SK-N-SH treated with all-trans-retinoic acid at 6 μM for 48 hours (cell line): ENCODE measurements around the gene SNHG17.

ENCODE experiments used
- ARNTL ChIP-seq: fragments of 450-650 bp; formaldehyde crosslinking; IDR thresholded peaks from 2 replicates; pipeline ENCODE4 v1.5.0; 2020; ENCODE audit warnings: low read depth, mild to moderate bottlenecking, moderate library complexity, borderline replicate concordance
- CREB5 ChIP-seq: fragments of 250-450 bp; sonication (Bioruptor Pico); IDR thresholded peaks from 2 replicates; pipeline ENCODE4 v1.5.1; 2020; ENCODE audit warnings: low read depth, mild to moderate bottlenecking, moderate library complexity
- CSDC2 ChIP-seq: fragments of 250-450 bp; sonication (Bioruptor Pico); IDR thresholded peaks from 2 replicates; pipeline ENCODE4 v1.5.0; 2020; ENCODE audit warnings: mild to moderate bottlenecking, moderate library complexity
- ESRRG ChIP-seq: fragments of 250-450 bp; sonication (Bioruptor Pico); IDR thresholded peaks from 2 replicates; pipeline ENCODE4 v1.6.1; 2021; ENCODE audit warnings: mild to moderate bottlenecking
- PATZ1 ChIP-seq: fragments of 250-450 bp; sonication (Bioruptor Pico); IDR thresholded peaks from 2 replicates; pipeline ENCODE4 v1.8.0; 2020; ENCODE audit warnings: mild to moderate bottlenecking, moderate library complexity, borderline replicate concordance
- SNAI2 ChIP-seq: fragments of 250-450 bp; sonication (Bioruptor Pico); IDR thresholded peaks from 2 replicates; pipeline ENCODE4 v1.5.0; 2020; ENCODE audit warnings: mild to moderate bottlenecking, moderate library complexity
- TCF4 ChIP-seq: fragments of 250-450 bp; sonication (Bioruptor Pico); IDR thresholded peaks from 2 replicates; pipeline ENCODE4 v1.8.0; 2021; ENCODE audit warnings: mild to moderate bottlenecking, moderate library complexity, borderline replicate concordance
- TOX ChIP-seq: fragments of 250-450 bp; sonication (Bioruptor Pico); IDR thresholded peaks from 2 replicates; pipeline ENCODE4 v1.8.0; 2021; ENCODE audit warnings: mild to moderate bottlenecking, moderate library complexity, borderline replicate concordance
- TSHZ2 ChIP-seq: fragments of 250-450 bp; sonication (Bioruptor Pico); IDR thresholded peaks from 2 replicates; pipeline ENCODE4 v1.5.0; 2020; ENCODE audit warnings: mild to moderate bottlenecking, moderate library complexity
- ZC3H10 ChIP-seq: fragments of 250-450 bp; sonication (Bioruptor Pico); IDR thresholded peaks from 2 replicates; pipeline ENCODE4 v1.5.1; 2021; ENCODE audit warnings: mild to moderate bottlenecking, moderate library complexity
- ZFP3 ChIP-seq: fragments of 250-450 bp; sonication (Bioruptor Pico); IDR thresholded peaks from 2 replicates; pipeline ENCODE4 v1.5.0; 2020; ENCODE audit warnings: mild to moderate bottlenecking, moderate library complexity
- ZFP30 ChIP-seq: fragments of 450-650 bp; formaldehyde crosslinking; IDR thresholded peaks from 2 replicates; pipeline ENCODE4 v1.5.0; 2022; ENCODE audit warnings: mild to moderate bottlenecking, moderate library complexity
- ZNF565 ChIP-seq: fragments of 450-650 bp; formaldehyde crosslinking; conservative IDR thresholded peaks from 2 replicates; pipeline ENCODE4 v1.5.0; 2020; ENCODE audit warnings: low read depth, mild to moderate bottlenecking, moderate library complexity
- ZNF70 ChIP-seq: fragments of 450-650 bp; formaldehyde crosslinking; IDR thresholded peaks from 2 replicates; pipeline ENCODE4 v1.5.0; 2020; ENCODE audit warnings: mild to moderate bottlenecking, moderate library complexity

- no peak for TF ChIP-seq ZC3H10
- no peak for TF ChIP-seq TSHZ2 (CRISPR knock-in tag)
- no peak for TF ChIP-seq ZFP3
- no peak for TF ChIP-seq PATZ1
- no peak for TF ChIP-seq ZFP30 (CRISPR knock-in tag)
- TF ChIP-seq TOX: no peak
- no peak for TF ChIP-seq ZNF565 (CRISPR knock-in tag)
- TF ChIP-seq TCF4 (CRISPR knock-in tag): no peak
- TF ChIP-seq ESRRG (CRISPR knock-in tag): no peak
- TF ChIP-seq CSDC2 (CRISPR knock-in tag): no peak
- TF ChIP-seq SNAI2 (CRISPR knock-in tag): no peak
- no peak for TF ChIP-seq ZNF70 (CRISPR knock-in tag)
- TF ChIP-seq ARNTL (CRISPR knock-in tag): no peak
- TF ChIP-seq CREB5 (CRISPR knock-in tag): no peak
Measured at GRCh38 chr20:38429301-38429700, 5.8 kb downstream of the SNHG17 start.
